ENCODE measurements around the gene METTL1. TPM values are rescaled to one million over a fixed set of nuclear protein-coding genes. Genes with fewer than 3 reads are reported as not detected.
A peak's percentile ranks its signal among the peaks of the same experiment; 100 is the strongest.

METTL1 gene
- total RNA-seq, 4 donors from 2014 or later = 4.2 to 9.8 (median 5.7) TPM

- peaks cover 26 to 64% (median 44%) of the 10 kb centered on the region in 4 donors for H3K4me1 ChIP-seq
- H3K27me3 ChIP-seq = no peaks in the 10 kb centered on the region
Measured at GRCh38 chr12:57752668-57753000, 19.3 kb downstream of the METTL1 start.

GRCh38 chr12:57751788-57752667, 19.9 kb downstream of the METTL1 start, which contains the start of gene CDK4:
CDK4 (minus strand) TSS chr12:57752310; CDS start chr12:57751717, 593 bp downstream.
- Histone ChIP-seq H3K4me3 (peak within 1 kb of the TSS; percentile 61 to 91 (median 72)), H3K4me1 (peaks cover 26 to 63% (median 44%) of the 10 kb centered on the region in 4 donors), H3K9me3 (no peaks in the 10 kb centered on the region), H3K36me3 (peaks cover 33 to 40% (median 35%) of the 10 kb centered on the region in 4 donors), H3K27ac (replicated peaks in 1 of 4) (peak within 1 kb of the TSS; percentile 80 to 92 (median 90)), H3K27me3 (no peaks in the 10 kb centered on the region)
- DNase-seq (ENCODE audit: extremely low spot score) = peak; percentile 100
- intact Hi-C loops (cut with DNase I) = no loop called here
- TF ChIP-seq POLR2AphosphoS5 (IDR thresholded peaks at IDR 0.05) (peak; percentile 89 to 98), POLR2A (IDR thresholded peaks at IDR 0.05; ENCODE audit: low read depth) (peak; percentile 61), EP300 (IDR thresholded peaks at IDR 0.05) (no peak), CTCF (IDR thresholded peaks at IDR 0.05) (peak in 1 of 3 experiments; percentile 26)
- WGBS = under 1% methylated on average over 33 of the region's 58 CpGs

More at GRCh38 chr12:57752668-57753000, 19.3 kb downstream of the METTL1 start:
- WGBS = 0% methylated on average over 5 of the region's 5 CpGs
- H3K4me3 ChIP-seq = peak overlapping the region; percentile 61 to 91 (median 72)
- intact Hi-C loops (cut with DNase I) = no loop called here
- H3K9me3 ChIP-seq = no peaks in the 10 kb centered on the region
- peaks cover 29 to 36% (median 30%) of the 10 kb centered on the region in 4 donors for H3K36me3 ChIP-seq
- DNase-seq (ENCODE audit: extremely low spot score) = no peak
- H3K27ac ChIP-seq (replicated peaks in 1 of 4) = peak overlapping the region; percentile 58 to 92 (median 84)
- TF ChIP-seq POLR2A (IDR thresholded peaks at IDR 0.05; ENCODE audit: low read depth) = no peak
- TF ChIP-seq CTCF (IDR thresholded peaks at IDR 0.05) = no peak
- no peak for TF ChIP-seq EP300 (IDR thresholded peaks at IDR 0.05)

- Histone ChIP-seq H3K4me3 (peak overlapping the region; percentile 61 to 91 (median 72)), H3K9me3 (no peaks in the 10 kb centered on the region), H3K4me1 (peaks cover 24 to 59% (median 38%) of the 10 kb centered on the region in 4 donors), H3K27ac (replicated peaks in 1 of 4) (peak overlapping the region; percentile 80 to 92 (median 90)), H3K27me3 (no peaks in the 10 kb centered on the region), H3K36me3 (peaks cover 38 to 47% (median 42%) of the 10 kb centered on the region in 4 donors)
- intact Hi-C loops (cut with DNase I) = no loop called here
- no peak for TF ChIP-seq POLR2A (IDR thresholded peaks at IDR 0.05; ENCODE audit: low read depth)
- TF ChIP-seq CTCF (IDR thresholded peaks at IDR 0.05) = no peak
- no peak for TF ChIP-seq EP300 (IDR thresholded peaks at IDR 0.05)
- no peak for TF ChIP-seq POLR2AphosphoS5 (IDR thresholded peaks at IDR 0.05)
- DNase-seq (ENCODE audit: extremely low spot score) = no peak
- 20% methylated on average over 4 of the region's 8 CpGs for WGBS
Measured at GRCh38 chr12:57751432-57751787, 20.5 kb downstream of the METTL1 start.

GRCh38 chr12:57750561-57751431, 21.1 kb downstream of the METTL1 start:
- H3K4me3 ChIP-seq = peak overlapping the region; percentile 61 to 91 (median 72)
- no peaks in the 10 kb centered on the region for H3K9me3 ChIP-seq
- no peak for TF ChIP-seq CTCF (IDR thresholded peaks at IDR 0.05)
- TF ChIP-seq POLR2A (IDR thresholded peaks at IDR 0.05; ENCODE audit: low read depth) = no peak
- TF ChIP-seq EP300 (IDR thresholded peaks at IDR 0.05) = no peak
- no peak for TF ChIP-seq POLR2AphosphoS5 (IDR thresholded peaks at IDR 0.05)
- no peak for DNase-seq (ENCODE audit: extremely low spot score)
- H3K36me3 ChIP-seq = peaks cover 38 to 49% (median 44%) of the 10 kb centered on the region in 4 donors
- intact Hi-C loops (cut with DNase I) = no loop called here
- WGBS = 89% methylated on average over 15 of the region's 15 CpGs
- no peaks in the 10 kb centered on the region for H3K27me3 ChIP-seq
- H3K4me1 ChIP-seq = peaks cover 20 to 59% (median 37%) of the 10 kb centered on the region in 4 donors
- H3K27ac ChIP-seq (replicated peaks in 1 of 4) = peak overlapping the region; percentile 80 to 92 (median 90)

Data from esophagus muscularis mucosa (tissue), 4 donors.